Activated naive CD4-positive, alpha-beta T cell treated with anti-CD3 and anti-CD28 coated beads for 36 hours (primary cell): Measurements from ENCODE around the gene DNAI4. TPM values are rescaled to one million over a fixed set of nuclear protein-coding genes. Genes with fewer than 3 reads are reported as not detected.
"Not testable (repeated sequence)": the region's sequence is repeated elsewhere in the genome, so short reads cannot be mapped to it uniquely, and the experiment has no call there.

Experiments
- CTCF ChIA-PET: fragments of 350-600 bp; sonication (Branson Sonifier 250); formaldehyde crosslinking; loops from one replicate; lab custom pipeline; 2021; ENCODE audit warnings: antibody characterized with exemption; lab: Charles Lee
- DNase-seq: peaks from one replicate; pipeline ENCODE4 v3.0.0-alpha.2; 2020
- H3K27ac Mint-ChIP-seq: one replicate; pipeline ENCODE4 v1.8.0; 2021; ENCODE audit warnings: mild to moderate bottlenecking, mixed read lengths
- H3K27me3 Mint-ChIP-seq: one replicate; pipeline ENCODE4 v1.8.0; 2021; ENCODE audit warnings: low read depth, mixed read lengths
- H3K36me3 Mint-ChIP-seq: one replicate; pipeline ENCODE4 v1.8.0; 2021; ENCODE audit warnings: low read depth, mixed read lengths
- H3K4me1 Mint-ChIP-seq: one replicate; pipeline ENCODE4 v1.8.0; 2021; ENCODE audit warnings: low read depth, mixed read lengths
- H3K4me3 Mint-ChIP-seq: one replicate; pipeline ENCODE4 v1.8.0; 2021; ENCODE audit warnings: mild to moderate bottlenecking, moderate library complexity, mixed read lengths
- H3K9me3 Mint-ChIP-seq: one replicate; pipeline ENCODE4 v1.8.0; 2021; ENCODE audit warnings: mixed read lengths
- intact Hi-C: fragments of 100-400 bp; cut with micrococcal nuclease; formaldehyde crosslinking; loops from one replicate; pipeline ENCODE4 v1.15.1; 2023
- total RNA-seq, 2 experiments: library from RNA; stranded (reverse); gene quantifications; one replicate each; pipeline ENCODE4 v1.2.3, GENCODE V29; 2021

The DNAI4 gene
- total RNA-seq, 2 experiments from 2014 or later: 0.83 to 1.5 TPM

GRCh38 chr1:66795839-66796238 lies 128.8 kb downstream of the DNAI4 start:
- H3K9me3 Mint-ChIP-seq, H3K4me3 Mint-ChIP-seq, H3K4me1 Mint-ChIP-seq, H3K36me3 Mint-ChIP-seq, H3K27me3 Mint-ChIP-seq, H3K27ac Mint-ChIP-seq, DNase-seq, CTCF ChIA-PET: not testable (repeated sequence)
- intact Hi-C loops: loop anchor here (5.0 kb wide), 1 partner anchor 61 kb away; no protein-coding TSS in a partner anchor

- peaks cover 23% of the 10 kb centered on the region for H3K4me1 Mint-ChIP-seq
- CTCF ChIA-PET: interaction anchor here (0.7 kb wide), 1 partner anchor 799 kb away, joined by 3 read pairs; no protein-coding TSS in a partner anchor
- no peak overlapping the region for H3K27ac Mint-ChIP-seq
- no peak overlapping the region for H3K4me3 Mint-ChIP-seq
- intact Hi-C loops: no loop called here
- H3K36me3 Mint-ChIP-seq: no peaks in the 10 kb centered on the region
- H3K27me3 Mint-ChIP-seq: no peaks in the 10 kb centered on the region
- H3K9me3 Mint-ChIP-seq: peaks cover 1% of the 10 kb centered on the region
- DNase-seq: no peak
These were observed 132.7 kb downstream of the DNAI4 start for GRCh38 chr1:66791621-66792610.

- Mint-ChIP-seq H3K9me3 (no peaks in the 10 kb centered on the region), H3K27ac (peak overlapping the region; percentile 50), H3K4me3 (peak overlapping the region; percentile 51), H3K4me1 (peaks cover 30% of the 10 kb centered on the region), H3K27me3 (no peaks in the 10 kb centered on the region), H3K36me3 (peaks cover 2% of the 10 kb centered on the region)
- intact Hi-C loops: loop anchor here (1.0 to 2.0 kb wide), 6 partner anchors 18 to 976 kb away; no protein-coding TSS in a partner anchor
- CTCF ChIA-PET: interaction anchor here (1.0 to 1.4 kb wide), 3 partner anchors 136 to 361 kb away, joined by 3 to 4 read pairs (median 4); partner anchors contain the start of genes DNAI4 and MIER1
- DNase-seq: peak; percentile 81
These were observed 136.3 kb downstream of the DNAI4 start for GRCh38 chr1:66788231-66788939.

DNA sequence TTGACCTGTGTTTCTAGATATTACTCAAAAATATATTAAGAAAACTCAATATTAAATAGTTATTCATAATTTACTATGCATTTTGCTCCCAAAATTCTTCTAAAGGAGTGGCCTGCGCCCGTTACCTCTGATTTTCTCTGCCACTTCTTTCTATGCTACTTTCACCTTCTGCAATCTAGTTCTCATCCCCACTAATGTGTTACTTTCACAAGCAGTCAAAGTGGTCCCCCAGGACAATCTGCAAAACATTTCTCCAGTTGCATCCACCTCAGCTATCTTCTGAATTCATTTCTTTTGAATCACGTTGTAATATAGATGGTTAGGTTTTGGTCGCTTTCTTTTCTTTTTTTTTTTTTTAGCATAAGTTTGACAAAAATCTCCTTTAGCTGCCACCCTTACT lies 137.0 kb downstream of the DNAI4 start:
- Mint-ChIP-seq H3K36me3 (peaks cover 2% of the 10 kb centered on the region), H3K9me3 (no peaks in the 10 kb centered on the region), H3K27me3 (no peaks in the 10 kb centered on the region), H3K4me3 (no peak overlapping the region), H3K27ac (no peak overlapping the region), H3K4me1 (peaks cover 30% of the 10 kb centered on the region)
- no peak for DNase-seq
- CTCF ChIA-PET: interaction anchor here (1.0 to 1.4 kb wide), 2 partner anchors 137 to 358 kb away, joined by 3 to 4 read pairs; partner anchors contain the start of genes DNAI4 and MIER1
- intact Hi-C loops: loop anchor here (1.0 to 2.0 kb wide), 6 partner anchors 17 to 975 kb away; no protein-coding TSS in a partner anchor

DNA sequence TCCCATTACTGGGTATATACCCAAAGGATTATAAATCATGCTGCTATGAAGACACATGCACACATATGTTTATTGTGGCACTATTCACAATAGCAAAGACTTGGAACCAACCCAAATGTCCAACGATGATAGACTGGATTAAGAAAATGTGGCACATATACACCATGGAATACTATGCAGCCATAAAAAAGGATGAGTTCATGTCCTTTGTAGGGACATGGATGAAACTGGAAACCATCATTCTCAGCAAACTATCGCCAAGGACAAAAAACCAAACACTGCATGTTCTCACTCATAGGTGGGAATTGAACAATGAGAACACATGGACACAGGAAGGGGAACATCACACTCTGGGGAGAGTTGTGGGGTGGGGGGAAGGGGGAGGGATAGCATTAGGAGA lies 138.9 kb downstream of the DNAI4 start:
- H3K36me3 Mint-ChIP-seq, H3K4me3 Mint-ChIP-seq, H3K27me3 Mint-ChIP-seq, intact Hi-C loops, DNase-seq, H3K9me3 Mint-ChIP-seq, H3K27ac Mint-ChIP-seq, CTCF ChIA-PET: not testable (repeated sequence)
- H3K4me1 Mint-ChIP-seq: peaks cover 27% of the 10 kb centered on the region

GRCh38 chr1:66779475-66780078 lies 145.1 kb downstream of the DNAI4 start:
- intact Hi-C loops: loop anchor here (10.0 kb wide), 1 partner anchor 955 kb away; no protein-coding TSS in a partner anchor
- CTCF ChIA-PET: interaction anchor here (0.6 kb wide), 1 partner anchor 200 kb away, joined by 3 read pairs; no protein-coding TSS in a partner anchor
- H3K36me3 Mint-ChIP-seq: no peaks in the 10 kb centered on the region
- no peak overlapping the region for H3K4me3 Mint-ChIP-seq
- no peaks in the 10 kb centered on the region for H3K27me3 Mint-ChIP-seq
- H3K27ac Mint-ChIP-seq: no peak overlapping the region
- DNase-seq: no peak
- H3K4me1 Mint-ChIP-seq: peaks cover 4% of the 10 kb centered on the region
- peaks cover 2% of the 10 kb centered on the region for H3K9me3 Mint-ChIP-seq

DNA sequence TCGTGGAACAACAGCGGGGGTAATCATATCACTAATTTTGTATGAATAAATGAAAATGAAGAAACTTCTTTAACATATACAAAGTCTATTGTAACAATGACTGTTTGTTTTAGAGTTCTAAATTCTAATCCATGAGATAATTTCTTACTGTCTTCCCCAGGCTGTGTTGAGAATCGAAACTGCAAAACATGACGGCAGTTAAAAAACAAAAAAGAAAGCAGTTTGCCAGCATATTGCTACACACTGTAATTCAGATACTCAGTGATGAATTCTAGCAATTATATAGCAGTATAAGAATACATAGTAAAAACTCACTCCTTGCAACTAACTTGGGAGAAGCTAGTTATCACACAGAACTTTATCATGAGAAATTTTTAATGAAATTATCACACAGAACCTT lies 145.7 kb downstream of the DNAI4 start:
- H3K4me3 Mint-ChIP-seq: no peak overlapping the region
- H3K27me3 Mint-ChIP-seq: no peaks in the 10 kb centered on the region
- H3K4me1 Mint-ChIP-seq: peaks cover 4% of the 10 kb centered on the region
- H3K9me3 Mint-ChIP-seq: peaks cover 2% of the 10 kb centered on the region
- CTCF ChIA-PET: no interaction called here
- intact Hi-C loops: loop anchor here (10.0 kb wide), 1 partner anchor 956 kb away; no protein-coding TSS in a partner anchor
- no peaks in the 10 kb centered on the region for H3K36me3 Mint-ChIP-seq
- no peak overlapping the region for H3K27ac Mint-ChIP-seq
- DNase-seq: no peak

GRCh38 chr1:66778266-66778665 lies 146.4 kb downstream of the DNAI4 start:
- intact Hi-C loops: loop anchor here (10.0 kb wide), 1 partner anchor 957 kb away; no protein-coding TSS in a partner anchor
- Mint-ChIP-seq H3K4me1 (peaks cover 4% of the 10 kb centered on the region), H3K9me3 (peaks cover 2% of the 10 kb centered on the region), H3K27ac (no peak overlapping the region), H3K4me3 (no peak overlapping the region), H3K27me3 (no peaks in the 10 kb centered on the region), H3K36me3 (no peaks in the 10 kb centered on the region)
- no peak for DNase-seq
- CTCF ChIA-PET: interaction anchor here (0.8 kb wide), 1 partner anchor 561 kb away, joined by 3 read pairs; no protein-coding TSS in a partner anchor

DNA sequence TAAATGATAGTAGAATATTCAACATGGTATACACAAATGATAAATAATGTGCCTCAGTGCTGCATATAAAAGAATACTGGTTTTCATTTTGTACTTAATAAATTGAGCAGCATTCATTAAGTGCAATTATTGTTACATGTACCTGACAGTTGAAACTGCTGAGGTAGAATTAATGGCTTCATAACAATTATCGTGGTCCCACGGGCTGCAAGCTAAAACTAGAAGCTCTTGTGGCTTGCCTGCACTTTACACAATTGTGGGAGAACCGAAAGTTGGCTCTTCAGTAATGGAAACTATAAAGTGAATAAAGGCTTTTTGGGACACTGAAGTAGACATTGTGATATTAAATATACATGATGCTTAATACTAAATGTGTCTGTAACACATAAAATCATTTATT lies 146.8 kb downstream of the DNAI4 start:
- Mint-ChIP-seq H3K9me3 (peaks cover 2% of the 10 kb centered on the region), H3K27me3 (no peaks in the 10 kb centered on the region), H3K4me1 (peaks cover 4% of the 10 kb centered on the region), H3K4me3 (no peak overlapping the region), H3K36me3 (no peaks in the 10 kb centered on the region), H3K27ac (no peak overlapping the region)
- CTCF ChIA-PET: interaction anchor here (0.8 kb wide), 1 partner anchor 561 kb away, joined by 3 read pairs; no protein-coding TSS in a partner anchor
- DNase-seq: no peak
- intact Hi-C loops: loop anchor here (10.0 kb wide), 1 partner anchor 957 kb away; no protein-coding TSS in a partner anchor

- Mint-ChIP-seq H3K27me3 (no peaks in the 10 kb centered on the region), H3K9me3 (no peaks in the 10 kb centered on the region), H3K36me3 (no peaks in the 10 kb centered on the region), H3K27ac (no peak overlapping the region), H3K4me1 (peaks cover 11% of the 10 kb centered on the region), H3K4me3 (no peak overlapping the region)
- intact Hi-C loops: loop anchor here (10.0 kb wide), 1 partner anchor 959 kb away; no protein-coding TSS in a partner anchor
- CTCF ChIA-PET: interaction anchor here (0.6 kb wide), 1 partner anchor 631 kb away, joined by 3 read pairs; no protein-coding TSS in a partner anchor
- DNase-seq: no peak
These were observed 149.0 kb downstream of the DNAI4 start for GRCh38 chr1:66775646-66776045.

DNA sequence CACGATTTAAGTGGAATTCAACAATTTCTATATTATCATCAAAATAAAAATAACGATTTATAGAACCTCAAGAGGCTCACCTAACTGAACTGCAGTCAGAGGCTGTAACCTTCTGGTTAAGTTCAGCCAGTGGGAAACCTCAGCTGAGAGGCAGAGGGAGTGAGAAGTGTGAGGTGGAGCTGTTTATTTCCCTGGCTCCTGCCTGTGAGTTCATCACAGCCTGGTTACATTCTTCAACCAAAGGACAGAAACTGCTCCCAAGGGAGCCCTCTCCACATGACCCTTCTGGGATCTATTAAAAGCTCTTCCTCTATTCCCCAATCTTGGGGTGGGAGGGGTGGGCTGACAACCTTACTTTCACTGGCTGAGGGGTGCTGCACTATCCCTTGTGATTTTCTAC lies 150.2 kb downstream of the DNAI4 start:
- intact Hi-C loops: loop anchor here (10.0 kb wide), 1 partner anchor 960 kb away; no protein-coding TSS in a partner anchor
- Mint-ChIP-seq H3K27me3 (no peaks in the 10 kb centered on the region), H3K36me3 (no peaks in the 10 kb centered on the region), H3K4me3 (no peak overlapping the region), H3K9me3 (no peaks in the 10 kb centered on the region), H3K27ac (no peak overlapping the region), H3K4me1 (peaks cover 22% of the 10 kb centered on the region)
- no peak for DNase-seq
- CTCF ChIA-PET: no interaction called here
